Thymus (tissue), 11 donors: ENCODE results near the gene PTGIR. TPM values are rescaled to one million over a fixed set of nuclear protein-coding genes. Genes with fewer than 3 reads are reported as not detected.
A peak's percentile ranks its signal among the peaks of the same experiment; 100 is the strongest.

Source experiments
- DNase-seq, 9 donors: peaks; one replicate each; pipeline ENCODE4 v3.0.0-alpha.2; 2013; ENCODE audit warnings: low spot score in 9 of 9, low read depth in 6 of 9, missing footprints in 1 of 9
- H3K27ac ChIP-seq, 2 donors: one replicate each; pipeline ENCODE4 v1.5.1; 2013; ENCODE audit warnings: control low read depth in 1 of 2, low read depth in 1 of 2, low read length in 1 of 2, mild to moderate bottlenecking in 1 of 2, moderate library complexity in 1 of 2
- H3K27me3 ChIP-seq, 2 donors: one replicate each; pipeline ENCODE4 v1.5.1; 2013; ENCODE audit warnings: low read length in 1 of 2; ENCODE audit not compliant: control insufficient read depth in 2 of 2, insufficient read depth in 1 of 2
- H3K36me3 ChIP-seq, 2 donors: one replicate each; pipeline ENCODE4 v1.5.1; 2013; ENCODE audit warnings: low read length in 1 of 2, mild to moderate bottlenecking in 1 of 2, moderate library complexity in 1 of 2; ENCODE audit not compliant: control insufficient read depth in 2 of 2, insufficient read depth in 2 of 2
- H3K4me1 ChIP-seq, 2 donors: one replicate each; pipeline ENCODE4 v1.5.1; 2013; ENCODE audit warnings: low read length in 2 of 2; ENCODE audit not compliant: control insufficient read depth in 2 of 2, insufficient read depth in 2 of 2
- H3K4me3 ChIP-seq, 2 donors: one replicate each; pipeline ENCODE4 v1.5.1; 2013; ENCODE audit warnings: low read length in 2 of 2, control low read depth in 1 of 2, mild to moderate bottlenecking in 1 of 2
- H3K9me3 ChIP-seq, 2 donors: one replicate each; pipeline ENCODE4 v1.5.1; 2013; ENCODE audit warnings: low read length in 1 of 2, mild to moderate bottlenecking in 1 of 2; ENCODE audit not compliant: control insufficient read depth in 2 of 2, insufficient read depth in 1 of 2
- WGBS: extraction: QIAGEN DNeasy Blood & Tissue Kit; methylation state at CpG from one replicate; pipeline ENCODE4 v1.1.7; 2013; 5-methylcytosine and 5-hydroxymethylcytosine counted together
- polyA plus RNA-seq: library from polyadenylated mRNA; stranded (reverse); fragments of 200-250 nt; gene quantifications from one replicate; pipeline ENCODE4 v1.2.3, GENCODE V29; 2013
- total RNA-seq: library from RNA; stranded (reverse); fragments of 120-200 nt; gene quantifications from one replicate; pipeline ENCODE4 v1.2.4, GENCODE V29; 2013
- donor health status: healthy.

Gene PTGIR
- total and polyA plus RNA-seq, 2 donors = 3.4 to 7.8 TPM

DNA sequence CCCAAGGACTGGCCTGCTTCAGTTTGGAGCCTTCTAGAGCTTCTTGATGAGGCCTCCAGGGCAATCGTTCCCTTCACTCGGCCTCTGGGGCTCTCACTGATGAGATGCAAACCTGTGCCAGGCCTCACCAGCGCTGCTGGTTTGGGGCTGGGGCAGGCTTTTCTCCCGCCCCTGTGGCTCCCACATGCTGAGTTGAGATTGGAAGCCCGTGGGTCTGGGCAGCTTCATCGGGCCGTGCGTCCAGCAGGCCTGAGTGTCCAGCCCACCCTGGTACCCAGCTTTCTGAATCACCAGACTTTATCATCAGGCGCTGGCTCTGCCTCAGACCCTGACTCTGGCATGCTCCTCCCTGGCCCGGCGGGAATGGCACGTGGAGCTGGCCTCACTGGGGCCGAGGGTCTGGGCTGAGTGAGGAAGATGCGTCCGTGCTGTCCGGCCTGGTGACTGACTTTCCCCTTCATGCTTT lies 19.5 kb downstream of the PTGIR start:
- Histone ChIP-seq H3K27ac (no peak overlapping the region), H3K36me3 (peaks cover 57 to 71% of the 10 kb centered on the region in 2 donors), H3K4me3 (no peak overlapping the region), H3K9me3 (peaks cover under 1 to 2% of the 10 kb centered on the region in 2 donors), H3K27me3 (no peaks in the 10 kb centered on the region), H3K4me1 (peaks cover 14 to 33% of the 10 kb centered on the region in 2 donors)
- DNase-seq = no peak
- 94% methylated on average over 16 of the region's 16 CpGs for WGBS

DNA sequence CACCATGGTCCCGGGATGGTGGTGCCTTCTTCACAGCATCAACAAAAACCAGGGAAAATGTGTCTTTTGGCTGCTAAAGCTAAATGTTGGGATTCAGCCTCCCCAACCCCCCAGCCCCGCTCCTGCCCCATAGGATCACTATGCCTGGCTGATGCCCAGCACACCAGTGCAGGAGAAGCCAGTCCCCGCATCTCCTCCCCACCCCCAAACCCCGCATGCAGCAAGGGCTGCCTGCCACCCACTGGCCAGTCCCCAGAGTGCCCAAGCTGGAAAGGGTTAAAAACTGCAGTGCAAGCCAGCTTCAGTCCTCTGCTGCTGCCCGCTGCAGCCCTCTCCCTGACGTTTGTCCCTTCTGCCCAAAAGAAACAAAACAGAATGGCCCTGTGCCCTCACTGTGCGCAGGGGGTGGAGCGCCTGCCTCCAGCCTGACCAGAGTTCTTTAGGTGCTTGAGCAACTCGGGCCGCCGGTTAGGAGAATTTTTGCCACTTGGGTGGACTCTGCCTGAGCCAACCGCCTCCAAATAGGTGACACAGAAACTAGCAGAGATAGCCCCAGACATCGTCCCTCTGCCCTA lies 20.0 kb downstream of the PTGIR start:
- Histone ChIP-seq H3K27ac (no peak overlapping the region), H3K36me3 (peaks cover 52 to 67% of the 10 kb centered on the region in 2 donors), H3K4me3 (no peak overlapping the region), H3K9me3 (peaks cover 2 to 6% of the 10 kb centered on the region in 2 donors), H3K4me1 (peaks cover 14 to 34% of the 10 kb centered on the region in 2 donors), H3K27me3 (no peaks in the 10 kb centered on the region)
- no peak for DNase-seq
- 96% methylated on average over 13 of the region's 13 CpGs for WGBS

DNA sequence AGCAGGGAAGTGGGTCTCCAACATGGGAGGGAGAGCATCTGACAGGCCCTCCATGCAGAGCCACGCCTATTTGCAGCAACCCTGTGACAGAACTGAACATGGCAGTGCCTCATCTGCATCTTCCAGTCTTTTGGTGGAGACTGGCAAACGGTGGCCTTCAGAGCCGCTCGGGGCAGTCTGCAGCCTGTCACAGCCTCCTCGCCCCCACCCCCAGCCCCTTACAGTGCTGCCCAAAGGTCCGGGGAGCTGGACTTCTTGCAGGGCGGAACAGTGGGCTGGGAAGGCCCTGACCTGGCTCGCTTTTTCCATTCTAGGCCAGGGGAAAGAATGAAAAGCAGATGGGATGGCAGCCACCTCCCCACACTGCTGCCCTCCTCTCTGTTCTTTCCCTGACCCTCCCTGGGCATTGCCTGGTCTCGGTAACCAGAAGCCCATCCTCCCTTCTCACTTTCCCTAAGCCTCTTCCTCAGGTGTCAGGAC lies 21.1 kb downstream of the PTGIR start:
- Histone ChIP-seq H3K27ac (no peak overlapping the region), H3K9me3 (peaks cover 2 to 16% of the 10 kb centered on the region in 2 donors), H3K4me1 (peaks cover 14 to 30% of the 10 kb centered on the region in 2 donors), H3K27me3 (no peaks in the 10 kb centered on the region), H3K4me3 (no peak overlapping the region), H3K36me3 (peaks cover 41 to 56% of the 10 kb centered on the region in 2 donors)
- DNase-seq = no peak
- 97% methylated on average over 9 of the region's 9 CpGs for WGBS

DNA sequence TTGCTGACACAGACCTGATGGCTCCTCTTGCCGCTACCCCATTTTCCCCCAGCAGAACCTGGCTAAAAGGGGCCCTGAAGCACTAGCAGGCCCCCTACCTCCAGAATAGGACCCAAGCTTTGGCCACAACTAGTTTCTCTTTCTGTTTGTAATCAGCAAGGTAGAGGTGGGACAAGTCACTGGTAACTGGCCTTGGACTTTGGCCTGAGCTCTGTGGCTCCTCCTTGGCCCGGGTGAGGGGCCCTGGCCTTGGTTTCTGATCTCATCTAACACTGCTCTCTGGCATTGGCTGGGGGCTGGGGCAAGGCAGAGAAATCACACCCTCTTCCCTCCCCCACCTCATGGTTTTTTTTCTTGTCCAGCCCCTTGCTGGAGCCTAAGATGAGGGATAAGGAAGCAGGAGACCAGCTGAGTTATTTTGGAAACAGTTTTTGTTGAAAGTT lies 21.7 kb downstream of the PTGIR start:
- Histone ChIP-seq H3K4me1 (peaks cover 14 to 30% of the 10 kb centered on the region in 2 donors), H3K4me3 (peak overlapping the region in 1 of 2 donors; percentile 89), H3K27ac (peak overlapping the region; percentile 26 to 55), H3K9me3 (peaks cover 0 to 17% of the 10 kb centered on the region in 2 donors), H3K36me3 (peaks cover 35 to 50% of the 10 kb centered on the region in 2 donors), H3K27me3 (no peaks in the 10 kb centered on the region)
- DNase-seq = peak in 1 of 9 donors; percentile 21
- WGBS = 81% methylated on average over 2 of the region's 2 CpGs

DNA sequence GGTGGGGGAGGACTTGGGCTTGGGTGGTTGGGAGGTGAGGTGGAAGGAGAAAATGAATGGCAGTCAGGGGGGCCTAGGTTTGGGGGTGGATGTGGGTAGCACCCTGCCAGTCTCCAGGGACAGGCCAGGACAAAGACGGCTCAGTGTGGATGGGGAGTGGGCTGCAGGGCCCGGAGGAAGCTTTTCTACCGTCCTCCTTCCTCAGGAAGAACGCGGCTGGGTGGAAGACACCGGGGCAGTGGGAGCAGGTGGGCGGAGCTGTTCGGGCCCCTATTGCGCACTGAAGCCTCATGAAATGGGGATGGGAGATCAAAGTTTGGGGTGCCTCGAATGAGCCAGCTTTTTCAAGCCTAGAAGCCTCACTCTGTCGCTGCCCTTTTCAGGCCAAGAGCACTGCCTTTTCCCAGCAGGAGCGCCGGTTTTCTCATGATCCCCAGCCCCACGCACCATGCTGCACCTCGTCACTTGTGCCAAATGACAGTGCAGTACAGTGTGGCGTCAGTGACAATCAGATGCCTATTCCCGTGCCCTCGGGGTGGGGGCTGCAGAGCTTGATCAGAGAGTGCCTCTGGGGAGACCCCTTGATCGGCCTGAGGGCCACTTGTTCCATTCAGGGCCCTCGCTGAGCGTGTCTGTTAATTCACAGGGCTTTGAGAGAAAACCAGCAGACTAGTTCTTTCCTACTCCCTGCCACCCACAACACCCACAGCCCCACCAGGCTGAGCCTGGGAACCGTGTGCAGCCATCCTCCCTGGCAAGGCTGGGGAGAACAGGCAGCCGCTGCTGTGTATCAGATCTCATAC lies 22.3 kb downstream of the PTGIR start:
- 35% methylated on average over 23 of the region's 23 CpGs for WGBS
- peaks cover 29 to 44% of the 10 kb centered on the region in 2 donors for H3K36me3 ChIP-seq
- peak overlapping the region; percentile 53 to 55 for H3K27ac ChIP-seq
- H3K4me3 ChIP-seq = peak overlapping the region; percentile 89 to 97
- no peaks in the 10 kb centered on the region for H3K27me3 ChIP-seq
- peaks cover 0 to 17% of the 10 kb centered on the region in 2 donors for H3K9me3 ChIP-seq
- H3K4me1 ChIP-seq = peaks cover 14 to 30% of the 10 kb centered on the region in 2 donors
- DNase-seq = no peak

DNA sequence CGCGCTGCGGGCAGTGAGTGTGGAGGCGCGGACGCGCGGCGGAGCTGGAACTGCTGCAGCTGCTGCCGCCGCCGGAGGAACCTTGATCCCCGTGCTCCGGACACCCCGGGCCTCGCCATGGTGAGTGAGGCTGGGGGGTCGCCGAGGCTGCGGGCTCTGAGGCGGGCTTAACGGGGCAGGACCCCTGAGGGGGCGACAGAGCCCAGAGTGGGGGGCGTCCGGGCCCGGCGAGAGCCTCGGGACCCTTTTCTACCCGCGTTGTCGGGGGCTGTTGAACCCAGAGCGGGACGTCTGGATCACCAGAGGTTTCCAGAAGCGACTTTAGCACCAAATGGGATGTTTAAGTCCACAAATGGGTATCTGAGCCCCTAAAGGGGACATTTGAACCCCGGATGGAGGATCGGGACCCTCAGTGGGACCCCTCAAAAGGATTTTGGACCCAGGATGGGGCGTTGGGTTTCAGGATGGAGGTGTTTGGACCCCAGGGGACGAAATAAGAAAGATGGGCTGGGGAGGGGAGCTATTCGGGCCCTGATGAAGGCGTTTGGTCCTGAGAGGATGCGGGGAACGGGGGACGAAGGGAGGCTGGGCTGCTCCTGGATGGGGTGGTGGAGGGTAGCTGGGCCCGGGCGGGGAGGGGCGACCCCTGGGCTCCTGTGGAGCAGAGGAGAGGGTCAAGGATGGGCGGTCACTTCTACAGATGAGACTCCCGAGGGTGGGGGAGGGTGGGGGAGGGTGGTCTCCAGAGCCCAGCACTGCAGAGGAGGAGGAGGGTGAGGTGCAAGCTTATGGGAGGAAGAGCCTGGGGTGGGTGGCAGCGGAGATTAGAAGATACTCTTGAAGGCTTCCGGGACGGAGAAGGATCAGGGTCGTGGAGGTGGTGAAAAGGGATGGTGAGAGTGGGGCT lies 23.3 kb downstream of the PTGIR start, which contains the start of gene CALM3:
CALM3 (plus strand) TSS at position 13 of the 907 bp plus-strand sequence; CDS start at position 118, 105 bp downstream.
- peaks cover 14 to 30% of the 10 kb centered on the region in 2 donors for H3K4me1 ChIP-seq
- H3K9me3 ChIP-seq = peaks cover 0 to 17% of the 10 kb centered on the region in 2 donors
- peaks cover 19 to 34% of the 10 kb centered on the region in 2 donors for H3K36me3 ChIP-seq
- peak within 1 kb of the TSS; percentile 89 to 97 for H3K4me3 ChIP-seq
- no peaks in the 10 kb centered on the region for H3K27me3 ChIP-seq
- peak within 1 kb of the TSS; percentile 94 to 99 for H3K27ac ChIP-seq
- under 1% methylated on average over 51 of the region's 51 CpGs for WGBS
- DNase-seq = peak in 1 of 9 donors; percentile 40

DNA sequence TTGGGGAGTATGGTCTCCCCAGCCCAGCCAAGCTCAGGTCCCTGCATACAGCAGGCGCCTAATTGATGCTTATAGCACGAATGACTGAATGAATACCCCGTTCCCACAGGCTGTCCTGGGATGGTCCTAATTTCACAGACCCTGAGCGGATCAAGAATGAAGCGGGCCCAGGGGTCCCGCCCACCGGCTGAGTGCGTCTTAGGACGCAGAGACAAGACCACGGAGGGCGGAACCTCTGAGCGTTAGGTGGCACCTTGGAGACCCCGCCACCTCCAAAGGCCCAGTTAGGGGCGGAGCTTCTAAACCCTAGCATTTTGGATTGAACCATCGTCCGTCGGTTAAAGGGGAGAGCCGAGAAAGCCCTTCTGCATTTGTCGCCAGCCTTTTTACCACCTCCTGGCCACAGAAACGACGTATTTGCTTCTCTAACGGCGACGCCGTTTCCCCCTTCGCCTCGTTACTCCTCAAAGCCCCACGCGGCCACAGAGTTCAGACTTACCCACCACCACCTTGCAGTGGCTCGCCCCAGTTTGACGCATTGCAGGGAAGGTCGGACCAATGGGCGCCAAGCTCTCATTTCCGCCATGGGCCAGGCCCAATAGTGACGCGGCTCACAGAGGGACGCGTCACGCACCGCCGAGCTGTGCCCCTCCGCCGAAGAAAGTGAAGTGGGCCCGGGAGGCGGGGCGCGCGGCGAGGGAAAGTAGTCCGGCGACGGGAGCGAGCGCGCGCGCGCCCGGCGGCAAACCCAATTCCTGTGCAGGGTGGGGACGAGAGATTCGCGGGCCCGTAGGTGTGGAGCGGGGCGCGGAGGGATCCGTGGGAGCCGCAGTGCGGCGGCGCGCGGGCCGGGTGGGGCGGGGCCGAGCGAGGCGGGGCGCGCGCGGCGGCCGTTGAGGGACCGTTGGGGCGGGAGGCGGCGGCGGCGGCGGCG lies 24.2 kb downstream of the PTGIR start:
- Histone ChIP-seq H3K4me1 (peaks cover 14 to 30% of the 10 kb centered on the region in 2 donors), H3K4me3 (peak overlapping the region; percentile 89 to 97), H3K36me3 (peaks cover 9 to 25% of the 10 kb centered on the region in 2 donors), H3K9me3 (peaks cover 0 to 17% of the 10 kb centered on the region in 2 donors), H3K27me3 (no peaks in the 10 kb centered on the region), H3K27ac (peak overlapping the region; percentile 91 to 99)
- 1% methylated on average over 93 of the region's 93 CpGs for WGBS
- DNase-seq = peak; percentile 97 to 100 (median 99)
